GM18511 (cell line): ENCODE measurements around the gene RENBP.

ENCODE experiments used
- ATAC-seq: cut with Tn5 transposase; IDR thresholded peaks from one replicate; pipeline ENCODE4 v1.9.1; 2021; ENCODE audit warnings: mild to moderate bottlenecking, moderate library complexity; ENCODE audit not compliant: unreplicated experiment

The RENBP gene

GRCh38 chrX:153934762-153935325 is 9.6 kb downstream of the RENBP start, which contains the start of gene NAA10:
Gene NAA10, minus strand, starts transcription at chrX:153935037. Its CDS starts 133 bp downstream, at chrX:153934904.
- peak; percentile 91 for ATAC-seq

GRCh38 chrX:153934148-153934761 is 10.2 kb downstream of the RENBP start:
- ATAC-seq, result peak; percentile 20

- ATAC-seq, result no peak
Measured at GRCh38 chrX:153933748-153934147, 10.7 kb downstream of the RENBP start.

GRCh38 chrX:153932220-153932915 is 12.1 kb downstream of the RENBP start:
- no peak for ATAC-seq

- ATAC-seq, result no peak
Measured at GRCh38 chrX:153931748-153932147, 12.7 kb downstream of the RENBP start.

GRCh38 chrX:153931151-153931550 is 13.3 kb downstream of the RENBP start:
- no peak for ATAC-seq

GRCh38 chrX:153930011-153930910 is 14.2 kb downstream of the RENBP start:
- no peak for ATAC-seq

GRCh38 chrX:153929576-153929975 is 14.9 kb downstream of the RENBP start:
- no peak for ATAC-seq

- no peak for ATAC-seq
Measured at GRCh38 chrX:153928846-153929245, 15.6 kb downstream of the RENBP start.

- peak; percentile 69 for ATAC-seq
Measured at GRCh38 chrX:153927922-153928760, 16.3 kb downstream of the RENBP start.

- ATAC-seq, result no peak
Measured at GRCh38 chrX:153927672-153927921, 16.8 kb downstream of the RENBP start.

GRCh38 chrX:153926858-153927671 is 17.4 kb downstream of the RENBP start:
- peak; percentile 49 for ATAC-seq

- no peak for ATAC-seq
Measured at GRCh38 chrX:153926552-153926857, 17.9 kb downstream of the RENBP start.

GRCh38 chrX:153925739-153926551 is 18.5 kb downstream of the RENBP start, which contains the start of gene ARHGAP4:
Gene ARHGAP4, minus strand, starts transcription at chrX:153926264. Its CDS starts 62 bp downstream, at chrX:153926202.
- ATAC-seq, result peak; percentile 18

- ATAC-seq, result no peak
Measured at GRCh38 chrX:153925387-153925738, 19.1 kb downstream of the RENBP start.

- ATAC-seq, result no peak
Measured at GRCh38 chrX:153924149-153924861, 20.1 kb downstream of the RENBP start.

GRCh38 chrX:153922932-153923857 is 21.2 kb downstream of the RENBP start:
- ATAC-seq, result no peak
